Esophagus muscularis mucosa (tissue), 4 donors: ENCODE measurements around the gene STX8. TPM values are rescaled to one million over a fixed set of nuclear protein-coding genes. Genes with fewer than 3 reads are reported as not detected.

Experiments used
- DNase-seq: peaks from one replicate; pipeline ENCODE4 v3.0.0-alpha.2; 2017; ENCODE audit errors: extremely low spot score
- H3K27ac ChIP-seq, 4 donors: fragments of 200-600 bp; sonication (generic); replicated peaks in 1 of 4; 1 replicate in 3 of 4; 2 replicates in 1 of 4; pipeline ENCODE4 v1.5.1; 2016 to 2019; ENCODE audit warnings: mild to moderate bottlenecking in 1 of 4
- H3K27me3 ChIP-seq, 4 donors: fragments of 200-600 bp; sonication (generic); one replicate each; pipeline versions ENCODE4 v1.5.1 to v1.6.0; 2016 to 2019
- H3K36me3 ChIP-seq, 4 donors: fragments of 200-600 bp; sonication (generic); one replicate each; pipeline ENCODE4 v1.5.1; 2016 to 2019
- H3K4me1 ChIP-seq, 4 donors: fragments of 200-600 bp; sonication (generic); one replicate each; pipeline ENCODE4 v1.5.1; 2016 to 2019
- H3K4me3 ChIP-seq, 4 donors: fragments of 200-600 bp; sonication (generic); 1 replicate in 2 of 4; 2 replicates in 2 of 4; pipeline ENCODE4 v1.5.1; 2016 to 2019; ENCODE audit warnings: mild to moderate bottlenecking in 4 of 4, moderate library complexity in 1 of 4
- H3K9me3 ChIP-seq, 4 donors: fragments of 200-600 bp; sonication (generic); 1 replicate in 3 of 4; 2 replicates in 1 of 4; pipeline ENCODE4 v1.5.1; 2016 to 2019
- EP300 ChIP-seq: sonication (generic); formaldehyde crosslinking; IDR thresholded peaks from one replicate; pipeline ENCODE4 v1.6.1; 2017; ENCODE audit warnings: antibody characterized with exemption
- POLR2A ChIP-seq: fragments of 450-650 bp; IDR thresholded peaks from one replicate; pipeline ENCODE4 v1.6.1; 2017; ENCODE audit warnings: antibody characterized with exemption, moderate library complexity, mild to moderate bottlenecking, low read depth
- POLR2AphosphoS5 ChIP-seq, 2 donors: sonication (generic); formaldehyde crosslinking; IDR thresholded peaks; one replicate each; pipeline ENCODE4 v1.6.1; 2017; ENCODE audit warnings: antibody characterized with exemption in 2 of 2
- WGBS: methylation state at CpG from one replicate; pipeline ENCODE4 v1.1.5; 2018; 5-methylcytosine and 5-hydroxymethylcytosine counted together
- intact Hi-C: fragments of 100-400 bp; cut with DNase I; formaldehyde crosslinking; loops from one replicate; pipeline ENCODE4 v1.15.1; 2023
- total RNA-seq, 4 donors: library from RNA; depleted of rRNA; stranded (reverse); fragments of >200 nt; gene quantifications; one replicate each; pipeline versions ENCODE4 v1.1.0 to v1.2.1, GENCODE V29; 2016
- TF ChIP-seq, protein P1 (sequence below), 3 experiments: fragments of 200-600 bp in 2 of 3; fragments of 450-650 bp in 1 of 3; sonication (generic) in 2 of 3; IDR thresholded peaks; one replicate each; pipeline ENCODE4 v1.5.1; 2017 to 2019; ENCODE audit warnings: antibody characterized with exemption in 3 of 3, mild to moderate bottlenecking in 2 of 3, moderate library complexity in 1 of 3

The STX8 gene
- total RNA-seq, 4 donors from 2014 or later: 83.9 to 104 (median 94.5) TPM

DNA sequence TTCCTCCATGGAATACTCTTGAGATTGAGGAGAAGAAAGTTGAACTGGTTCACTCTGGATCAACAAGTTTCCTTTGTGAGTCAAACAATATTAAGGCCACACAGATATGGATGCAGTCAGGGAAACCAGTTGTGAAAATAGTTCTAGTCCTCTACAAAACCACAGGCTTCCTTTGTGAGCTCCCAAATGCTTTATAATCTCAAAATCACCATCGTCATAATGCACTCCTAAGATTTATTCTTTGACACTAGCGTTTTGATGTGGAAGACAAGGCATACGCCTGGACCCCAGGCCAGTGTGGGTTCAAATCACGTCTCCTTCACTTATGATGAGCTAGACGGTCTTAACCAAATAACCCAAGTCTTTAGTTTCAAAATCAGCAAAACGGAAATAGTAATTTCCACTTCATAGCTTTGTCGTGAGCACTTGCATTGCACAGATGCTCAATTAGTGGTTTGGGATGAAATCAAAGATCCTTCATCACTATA, 142.6 kb downstream of the STX8 start:
- H3K4me1 ChIP-seq: peaks cover 16 to 61% (median 47%) of the 10 kb centered on the region in 4 donors

DNA sequence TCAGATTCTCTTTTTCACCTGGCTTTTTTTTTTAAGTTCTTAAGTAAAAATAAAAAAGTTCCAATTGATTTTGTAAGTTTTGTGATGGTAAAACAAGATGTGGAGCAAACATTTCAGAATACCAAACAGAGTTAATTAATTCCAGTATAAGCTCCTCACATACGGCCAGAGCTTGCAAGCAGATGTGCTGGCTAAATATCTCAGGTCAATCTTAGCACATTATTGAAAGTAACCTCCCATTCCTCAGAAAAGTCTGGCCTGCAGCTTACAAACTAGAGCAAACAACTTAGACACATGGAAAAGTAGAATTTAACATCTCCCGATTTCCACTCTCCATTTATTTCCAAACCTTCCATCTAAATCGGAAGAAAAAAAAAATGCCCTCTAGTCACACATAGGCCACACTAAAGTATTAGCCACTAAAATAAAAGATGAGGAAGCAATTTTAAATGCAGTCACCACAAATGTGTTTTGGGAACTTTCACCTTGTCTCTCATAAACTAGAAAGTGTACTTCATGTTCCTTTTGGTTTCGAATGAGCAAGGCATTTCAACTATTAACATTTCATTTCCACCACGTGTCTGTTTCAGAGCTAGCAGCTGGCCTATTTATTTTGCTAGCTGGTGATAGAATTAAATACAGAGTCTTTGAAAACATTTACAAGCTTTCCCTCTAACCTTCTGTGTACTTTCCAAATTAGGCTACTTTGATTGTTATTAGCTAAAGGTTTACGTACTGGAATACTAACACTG, 143.3 kb downstream of the STX8 start:
- no peak for DNase-seq

More for the DNA sequence above, 142.6 kb downstream of the STX8 start:
- no peak for DNase-seq
- Histone ChIP-seq H3K27me3 (no peaks in the 10 kb centered on the region), H3K9me3 (no peaks in the 10 kb centered on the region), H3K27ac (peak overlapping the region; percentile 74 to 84 (median 82)), H3K4me3 (no peak overlapping the region), H3K36me3 (peaks cover 0 to 7% (median 0%) of the 10 kb centered on the region in 4 donors)
- 73% methylated on average over 7 of the region's 7 CpGs for WGBS
- intact Hi-C loops: no loop called here
- TF ChIP-seq EP300 (no peak), POLR2AphosphoS5 (IDR thresholded peaks at IDR 0.05) (no peak), POLR2A (no peak)
- TF ChIP-seq, protein P1, sequence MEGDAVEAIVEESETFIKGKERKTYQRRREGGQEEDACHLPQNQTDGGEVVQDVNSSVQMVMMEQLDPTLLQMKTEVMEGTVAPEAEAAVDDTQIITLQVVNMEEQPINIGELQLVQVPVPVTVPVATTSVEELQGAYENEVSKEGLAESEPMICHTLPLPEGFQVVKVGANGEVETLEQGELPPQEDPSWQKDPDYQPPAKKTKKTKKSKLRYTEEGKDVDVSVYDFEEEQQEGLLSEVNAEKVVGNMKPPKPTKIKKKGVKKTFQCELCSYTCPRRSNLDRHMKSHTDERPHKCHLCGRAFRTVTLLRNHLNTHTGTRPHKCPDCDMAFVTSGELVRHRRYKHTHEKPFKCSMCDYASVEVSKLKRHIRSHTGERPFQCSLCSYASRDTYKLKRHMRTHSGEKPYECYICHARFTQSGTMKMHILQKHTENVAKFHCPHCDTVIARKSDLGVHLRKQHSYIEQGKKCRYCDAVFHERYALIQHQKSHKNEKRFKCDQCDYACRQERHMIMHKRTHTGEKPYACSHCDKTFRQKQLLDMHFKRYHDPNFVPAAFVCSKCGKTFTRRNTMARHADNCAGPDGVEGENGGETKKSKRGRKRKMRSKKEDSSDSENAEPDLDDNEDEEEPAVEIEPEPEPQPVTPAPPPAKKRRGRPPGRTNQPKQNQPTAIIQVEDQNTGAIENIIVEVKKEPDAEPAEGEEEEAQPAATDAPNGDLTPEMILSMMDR (IDR thresholded peaks at IDR 0.05): no peak

DNA sequence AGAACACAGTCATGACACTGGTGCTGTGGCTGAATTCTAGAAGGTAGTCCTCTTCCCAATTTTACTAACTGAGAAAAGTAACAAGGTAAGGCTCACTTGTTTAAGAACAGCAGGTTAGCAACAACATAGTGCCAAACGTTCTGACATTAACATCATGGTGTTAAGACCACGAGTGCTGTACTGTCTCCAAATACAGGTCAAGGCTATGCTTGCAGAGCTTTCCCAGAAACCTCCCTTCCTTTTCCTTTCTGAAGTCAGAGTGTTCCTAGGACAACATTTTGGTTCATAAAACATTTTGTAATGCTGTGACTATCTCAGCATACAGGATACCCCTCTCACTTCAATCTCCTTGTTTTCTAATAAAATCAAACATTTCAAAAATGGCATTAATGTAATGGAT, 144.0 kb downstream of the STX8 start:
- no peak overlapping the region for H3K4me3 ChIP-seq
- H3K27ac ChIP-seq: peak overlapping the region; percentile 74 to 84 (median 82)
- 47% methylated on average over 2 of the region's 2 CpGs for WGBS
- intact Hi-C loops: no loop called here
- peaks cover 0 to 7% (median 0%) of the 10 kb centered on the region in 4 donors for H3K36me3 ChIP-seq
- no peak for DNase-seq
- no peaks in the 10 kb centered on the region for H3K27me3 ChIP-seq
- H3K4me1 ChIP-seq: peaks cover 24 to 63% (median 58%) of the 10 kb centered on the region in 4 donors
- no peaks in the 10 kb centered on the region for H3K9me3 ChIP-seq
- TF ChIP-seq POLR2AphosphoS5 (IDR thresholded peaks at IDR 0.05) (peak; percentile 15 to 43), POLR2A (no peak), EP300 (peak; percentile 12)
- TF ChIP-seq, protein P1 (IDR thresholded peaks at IDR 0.05): no peak

More for the DNA sequence above, 143.3 kb downstream of the STX8 start:
- Histone ChIP-seq H3K4me1 (peaks cover 20 to 65% (median 53%) of the 10 kb centered on the region in 4 donors), H3K9me3 (no peaks in the 10 kb centered on the region), H3K36me3 (peaks cover 0 to 7% (median 0%) of the 10 kb centered on the region in 4 donors), H3K27ac (peak overlapping the region; percentile 74 to 84 (median 82)), H3K4me3 (peak overlapping the region in 1 of 4 donors; percentile 2), H3K27me3 (no peaks in the 10 kb centered on the region)
- WGBS: 42% methylated on average over 6 of the region's 6 CpGs
- TF ChIP-seq POLR2AphosphoS5 (IDR thresholded peaks at IDR 0.05): peak in 1 of 2 donors; percentile 57
- no peak for TF ChIP-seq POLR2A
- TF ChIP-seq, protein P1 (IDR thresholded peaks at IDR 0.05): no peak
- no peak for TF ChIP-seq EP300
- intact Hi-C loops: no loop called here

DNA sequence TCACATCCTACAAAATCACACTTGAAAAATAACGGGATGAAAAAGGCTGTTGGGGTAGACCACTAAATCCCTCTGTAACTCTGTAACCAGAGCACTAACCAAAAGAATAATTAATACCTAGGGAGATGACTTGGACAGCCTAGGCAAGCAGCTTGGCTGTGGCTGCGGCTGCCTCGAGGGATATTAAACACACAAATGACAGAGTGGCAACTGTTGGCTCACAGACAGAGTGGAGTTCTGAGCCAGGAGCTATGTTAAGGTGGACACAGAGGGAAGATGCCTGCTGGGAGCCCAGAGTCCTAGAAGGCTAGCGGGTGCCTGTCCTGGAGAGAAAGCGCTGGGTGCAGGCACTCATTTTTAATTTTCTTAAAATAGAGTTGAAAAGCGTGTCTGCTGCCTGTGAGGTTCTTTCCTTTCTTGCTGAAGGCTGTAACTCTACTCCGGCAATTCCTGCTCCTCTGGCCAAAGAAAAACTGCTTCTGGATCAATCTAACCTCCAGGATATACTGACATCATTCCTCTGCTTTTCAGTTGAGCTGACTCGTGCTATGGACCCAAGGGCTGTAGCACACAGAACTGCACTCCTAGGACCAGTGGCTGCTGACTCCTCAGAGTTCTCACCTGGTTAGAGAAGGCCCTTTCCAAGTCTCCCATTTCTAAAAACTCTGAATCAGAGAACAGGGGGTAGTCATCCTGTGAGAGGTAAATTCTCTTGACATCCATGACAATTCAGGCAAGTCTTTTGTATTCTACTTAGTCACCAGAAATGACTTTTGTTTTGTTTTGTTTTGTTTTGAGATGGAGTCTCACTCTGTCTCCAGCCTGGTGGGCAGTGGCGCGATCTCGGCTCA, 147.9 kb downstream of the STX8 start:
- Histone ChIP-seq H3K4me3 (peak overlapping the region in 1 of 4 donors; percentile 11), H3K9me3 (no peaks in the 10 kb centered on the region), H3K27me3 (no peaks in the 10 kb centered on the region), H3K36me3 (peaks cover 0 to under 1% (median 0%) of the 10 kb centered on the region in 4 donors), H3K27ac (peak overlapping the region; percentile 47 to 71 (median 54)), H3K4me1 (peaks cover 19 to 34% (median 32%) of the 10 kb centered on the region in 4 donors)
- 55% methylated on average over 10 of the region's 11 CpGs for WGBS
- no peak for DNase-seq
- TF ChIP-seq POLR2A: no peak
- TF ChIP-seq POLR2AphosphoS5 (IDR thresholded peaks at IDR 0.05): peak in 1 of 2 donors; percentile 22
- TF ChIP-seq EP300: no peak
- TF ChIP-seq, protein P1 (IDR thresholded peaks at IDR 0.05): no peak
- intact Hi-C loops: no loop called here
